ENCODE measurements around the gene MCRS1.
A peak's percentile ranks its signal among the peaks of the same experiment; 100 is the strongest.

MCRS1 gene

GRCh38 chr12:49588281-49588680, 20.3 kb upstream of the MCRS1 start:
- TF ChIP-seq CTCF (conservative IDR thresholded peaks at IDR 0.05; ENCODE audit: low read length) = no peak
- DNase-seq (ENCODE audit: low read depth) = no peak
- H3K4me3 ChIP-seq (ENCODE audit: low read length) = no peak overlapping the region

DNA sequence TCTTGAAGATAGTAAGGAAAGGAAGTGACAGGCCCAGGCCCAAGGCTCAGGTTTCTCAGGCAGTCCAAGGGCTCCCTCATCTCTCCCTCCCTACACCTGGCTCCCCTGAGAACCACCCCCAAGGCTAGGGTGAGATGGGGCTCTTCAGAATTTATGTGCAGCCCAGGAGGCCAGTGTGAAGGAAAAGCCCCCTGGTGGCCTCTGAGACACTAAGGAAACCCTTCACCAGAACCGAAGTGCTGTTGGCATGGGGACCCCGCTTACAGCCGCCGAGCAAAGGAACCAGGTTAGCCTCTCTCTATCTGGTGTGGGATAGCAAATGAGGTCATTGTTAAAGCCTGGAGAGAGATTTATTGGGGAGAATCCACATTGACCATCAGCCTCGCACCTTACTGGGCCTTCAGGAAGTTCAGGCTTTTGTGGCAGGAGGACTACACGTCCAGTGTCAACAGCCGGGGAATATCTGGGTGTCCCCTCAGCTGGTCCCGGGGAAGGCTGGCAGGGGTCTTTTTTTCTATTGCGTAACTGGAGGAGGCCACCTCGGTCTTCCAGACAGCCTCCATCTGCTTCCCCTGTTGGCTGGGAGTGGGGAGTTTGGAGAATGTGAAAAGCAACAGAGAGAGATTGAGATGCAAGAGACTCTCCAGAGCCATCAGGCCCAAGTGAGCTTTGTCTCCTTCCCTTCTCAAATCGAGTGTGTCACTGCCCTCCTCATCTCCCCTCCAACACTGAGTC, 19.4 kb upstream of the MCRS1 start:
- TF ChIP-seq CTCF (conservative IDR thresholded peaks at IDR 0.05; ENCODE audit: low read length) = no peak
- no peak for DNase-seq (ENCODE audit: low read depth)
- H3K4me3 ChIP-seq (ENCODE audit: low read length) = no peak overlapping the region

DNA sequence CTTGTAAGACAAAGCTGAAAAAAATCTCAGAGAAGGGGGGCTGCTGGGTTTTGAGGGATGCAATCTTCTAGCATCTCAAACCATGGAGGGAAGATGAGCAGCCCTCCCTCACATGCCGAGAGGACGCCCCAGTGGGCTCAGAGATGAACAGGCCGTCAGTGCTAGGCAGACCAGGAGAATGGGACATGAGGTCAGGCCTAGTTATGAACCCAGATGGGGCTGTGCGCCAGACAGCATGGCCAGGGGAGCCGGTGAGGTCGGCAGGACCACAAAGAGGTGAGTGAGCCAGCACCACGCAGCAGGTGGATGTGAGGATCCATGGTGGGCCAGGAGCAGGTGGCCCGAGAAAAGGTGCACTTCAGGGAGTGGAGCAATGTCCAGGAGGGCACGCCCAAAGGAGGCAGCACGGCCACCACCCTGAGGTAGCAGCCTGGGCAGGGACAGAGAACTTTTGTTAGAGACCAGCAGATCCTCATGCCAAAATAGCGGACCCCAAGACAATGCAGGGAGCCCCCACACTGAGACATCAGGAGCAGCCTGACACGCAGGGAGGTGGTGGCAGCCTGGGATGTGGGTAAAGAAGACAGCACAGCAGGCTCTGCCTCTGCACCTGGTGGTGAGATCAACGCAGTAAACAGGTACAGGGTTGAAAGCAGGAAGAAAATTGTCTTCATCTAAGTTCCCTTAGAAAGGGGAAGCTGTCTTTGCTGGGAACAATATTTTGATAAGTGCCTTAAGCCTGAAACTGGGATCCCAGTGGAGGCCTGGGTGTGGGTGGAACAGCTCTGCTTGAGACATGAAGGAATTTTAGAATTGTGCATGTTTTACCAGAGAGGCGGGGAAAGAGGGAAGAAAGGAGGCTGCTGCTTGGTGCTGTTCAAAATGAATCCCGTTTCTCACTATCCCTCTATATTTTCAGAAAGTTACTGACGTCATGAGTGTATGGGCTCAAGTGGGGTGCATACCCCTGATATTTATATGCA, 17.8 kb upstream of the MCRS1 start:
- TF ChIP-seq CTCF (conservative IDR thresholded peaks at IDR 0.05; ENCODE audit: low read length) = no peak
- no peak overlapping the region for H3K4me3 ChIP-seq (ENCODE audit: low read length)
- no peak for DNase-seq (ENCODE audit: low read depth)

- H3K4me3 ChIP-seq (ENCODE audit: low read length) = no peak overlapping the region
- no peak for TF ChIP-seq CTCF (conservative IDR thresholded peaks at IDR 0.05; ENCODE audit: low read length)
- no peak for DNase-seq (ENCODE audit: low read depth)
Measured at GRCh38 chr12:49584591-49584990, 16.6 kb upstream of the MCRS1 start.

- no peak overlapping the region for H3K4me3 ChIP-seq (ENCODE audit: low read length)
- no peak for TF ChIP-seq CTCF (conservative IDR thresholded peaks at IDR 0.05; ENCODE audit: low read length)
- DNase-seq (ENCODE audit: low read depth) = peak; percentile 36
Measured at GRCh38 chr12:49583366-49584094, 15.6 kb upstream of the MCRS1 start.

DNA sequence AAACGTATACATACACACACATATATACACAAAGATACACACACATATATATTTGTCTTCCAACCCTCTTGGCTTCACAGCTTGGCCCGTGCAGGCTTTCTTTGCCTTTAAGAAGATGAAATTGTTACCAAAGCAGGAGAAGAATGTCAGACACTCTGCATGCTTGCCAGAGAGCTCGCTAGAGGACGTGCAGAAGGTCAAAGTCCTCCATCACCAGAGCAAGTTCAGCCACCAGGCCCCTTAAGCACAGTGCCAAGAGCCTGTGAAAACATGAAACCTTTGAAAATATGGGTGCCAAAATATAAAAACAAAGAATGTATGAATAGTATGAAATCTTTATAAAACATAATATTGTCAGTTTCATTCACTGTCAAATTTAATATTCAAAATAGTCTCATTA, 14.9 kb upstream of the MCRS1 start:
- DNase-seq (ENCODE audit: low read depth) = peak; percentile 24
- no peak overlapping the region for H3K4me3 ChIP-seq (ENCODE audit: low read length)
- no peak for TF ChIP-seq CTCF (conservative IDR thresholded peaks at IDR 0.05; ENCODE audit: low read length)

All from AG10803 (cell line).